ENCODE results near the gene NDNF. TPM values are rescaled to one million over a fixed set of nuclear protein-coding genes. Genes with fewer than 3 reads are reported as not detected.

Gene NDNF
- total RNA-seq, 1 donor from 2014 or later, result 25.4 TPM

DNA sequence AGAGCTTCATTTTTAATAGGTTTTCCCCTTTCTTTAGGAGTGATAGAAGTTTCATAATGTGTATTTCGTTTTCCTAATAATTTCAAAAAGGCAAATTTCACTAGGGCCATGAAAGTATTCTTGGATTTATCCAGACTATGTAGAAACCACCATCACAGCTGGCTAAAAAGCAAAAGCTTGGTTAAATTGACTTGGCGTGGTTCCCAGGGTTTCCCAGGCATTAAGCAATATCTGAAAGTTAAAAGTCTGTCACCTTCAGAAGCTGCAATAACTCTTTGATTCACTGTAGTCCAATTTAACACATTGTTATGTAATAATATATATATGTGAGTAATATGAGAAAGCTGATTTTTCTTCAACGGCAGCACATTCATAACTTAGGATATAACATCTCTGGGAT lies 38.3 kb downstream of the NDNF start:
- Mint-ChIP-seq H3K9me3 (peaks cover 2% of the 10 kb centered on the region), H3K36me3 (ENCODE audit: low read depth) (peaks cover 5% of the 10 kb centered on the region), H3K27me3 (ENCODE audit: low read depth) (no peaks in the 10 kb centered on the region), H3K4me3 (no peak overlapping the region), H3K27ac (ENCODE audit: unreplicated experiment) (no peak overlapping the region), H3K4me1 (no peaks in the 10 kb centered on the region)
- TF ChIP-seq CTCF (conservative IDR thresholded peaks at IDR 0.05), result no peak
- DNase-seq (ENCODE audit: low read depth, low spot score), result no peak

DNA sequence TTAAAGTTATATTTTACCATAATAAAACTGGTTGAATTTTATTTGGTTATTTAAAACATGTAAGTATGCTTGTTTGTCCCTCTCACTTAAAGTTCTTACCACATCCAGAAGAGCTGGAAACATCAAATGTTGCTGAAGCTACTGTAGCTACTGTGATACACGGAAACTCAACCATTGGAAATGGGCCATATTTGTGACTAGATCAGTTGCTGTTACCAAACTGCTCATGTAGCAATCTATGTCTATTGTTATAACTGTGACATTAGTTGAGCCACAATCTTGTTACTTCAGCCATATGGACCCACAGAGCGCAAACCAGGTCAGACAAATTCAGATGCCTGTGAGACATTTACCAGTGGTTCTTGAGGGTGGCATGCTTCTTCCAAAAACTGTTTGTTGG lies 41.6 kb downstream of the NDNF start:
- no peak overlapping the region for H3K4me3 Mint-ChIP-seq
- H3K9me3 Mint-ChIP-seq, result peaks cover 2% of the 10 kb centered on the region
- no peaks in the 10 kb centered on the region for H3K4me1 Mint-ChIP-seq
- no peak for TF ChIP-seq CTCF (conservative IDR thresholded peaks at IDR 0.05)
- DNase-seq (ENCODE audit: low read depth, low spot score), result no peak
- no peak overlapping the region for H3K27ac Mint-ChIP-seq (ENCODE audit: unreplicated experiment)
- H3K36me3 Mint-ChIP-seq (ENCODE audit: low read depth), result peaks cover 3% of the 10 kb centered on the region
- no peaks in the 10 kb centered on the region for H3K27me3 Mint-ChIP-seq (ENCODE audit: low read depth)

DNA sequence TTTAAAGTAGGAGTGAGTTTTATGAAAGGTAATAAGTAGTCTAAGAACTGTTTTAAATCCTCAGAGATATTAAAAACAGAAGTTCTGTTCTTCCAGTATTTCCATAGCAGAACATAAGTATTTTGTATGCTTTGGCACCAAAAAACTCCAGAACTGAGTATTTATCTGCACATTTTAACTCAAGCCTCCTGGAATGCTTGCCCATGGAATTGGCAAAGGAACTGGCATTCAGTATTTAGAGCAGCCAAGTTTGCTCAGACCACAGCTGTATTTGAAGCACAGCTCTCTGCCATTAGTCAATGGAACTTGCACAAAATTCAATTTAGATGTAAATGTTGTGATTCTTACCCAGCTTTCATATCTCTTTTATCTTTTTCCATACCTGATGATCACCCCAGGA lies 42.2 kb downstream of the NDNF start:
- DNase-seq (ENCODE audit: low read depth, low spot score), result no peak
- no peaks in the 10 kb centered on the region for H3K4me1 Mint-ChIP-seq
- H3K36me3 Mint-ChIP-seq (ENCODE audit: low read depth), result peaks cover 3% of the 10 kb centered on the region
- TF ChIP-seq CTCF (conservative IDR thresholded peaks at IDR 0.05), result no peak
- no peaks in the 10 kb centered on the region for H3K27me3 Mint-ChIP-seq (ENCODE audit: low read depth)
- peaks cover 2% of the 10 kb centered on the region for H3K9me3 Mint-ChIP-seq
- H3K27ac Mint-ChIP-seq (ENCODE audit: unreplicated experiment), result no peak overlapping the region
- no peak overlapping the region for H3K4me3 Mint-ChIP-seq

GRCh38 chr4:121026034-121026433 lies 46.3 kb downstream of the NDNF start:
- H3K4me1 Mint-ChIP-seq, result no peaks in the 10 kb centered on the region
- peaks cover 2% of the 10 kb centered on the region for H3K9me3 Mint-ChIP-seq
- no peak overlapping the region for H3K27ac Mint-ChIP-seq (ENCODE audit: unreplicated experiment)
- no peak for TF ChIP-seq CTCF (conservative IDR thresholded peaks at IDR 0.05)
- no peak overlapping the region for H3K4me3 Mint-ChIP-seq
- no peaks in the 10 kb centered on the region for H3K27me3 Mint-ChIP-seq (ENCODE audit: low read depth)
- H3K36me3 Mint-ChIP-seq (ENCODE audit: low read depth), result no peaks in the 10 kb centered on the region
- DNase-seq (ENCODE audit: low read depth, low spot score), result no peak

DNA sequence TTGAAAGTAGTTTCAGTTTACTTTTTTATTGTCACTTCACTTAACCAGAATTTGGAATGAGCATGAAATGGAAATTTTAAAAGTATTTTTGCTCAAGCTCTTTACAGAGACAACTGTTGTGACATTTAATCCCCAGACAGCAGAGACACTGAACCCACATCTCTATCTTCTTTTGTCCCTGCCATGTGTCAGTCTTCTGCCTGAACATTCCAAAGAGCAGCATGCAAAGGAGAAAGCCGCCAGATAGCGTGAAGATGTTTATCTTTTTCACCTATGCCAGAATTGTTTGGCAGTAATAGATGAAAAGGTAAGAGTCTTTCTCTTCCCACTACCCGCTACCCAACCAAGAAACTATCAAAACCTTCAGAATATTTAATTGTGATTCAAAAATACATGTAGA lies 46.8 kb downstream of the NDNF start:
- H3K4me1 Mint-ChIP-seq, result no peaks in the 10 kb centered on the region
- no peaks in the 10 kb centered on the region for H3K36me3 Mint-ChIP-seq (ENCODE audit: low read depth)
- no peak for DNase-seq (ENCODE audit: low read depth, low spot score)
- TF ChIP-seq CTCF (conservative IDR thresholded peaks at IDR 0.05), result no peak
- peaks cover 2% of the 10 kb centered on the region for H3K9me3 Mint-ChIP-seq
- H3K4me3 Mint-ChIP-seq, result no peak overlapping the region
- H3K27ac Mint-ChIP-seq (ENCODE audit: unreplicated experiment), result no peak overlapping the region
- H3K27me3 Mint-ChIP-seq (ENCODE audit: low read depth), result no peaks in the 10 kb centered on the region

GRCh38 chr4:121018543-121018942 lies 53.8 kb downstream of the NDNF start:
- Mint-ChIP-seq H3K36me3 (ENCODE audit: low read depth) (no peaks in the 10 kb centered on the region), H3K4me3 (no peak overlapping the region), H3K4me1 (no peaks in the 10 kb centered on the region), H3K9me3 (peaks cover 2% of the 10 kb centered on the region), H3K27ac (ENCODE audit: unreplicated experiment) (no peak overlapping the region), H3K27me3 (ENCODE audit: low read depth) (no peaks in the 10 kb centered on the region)
- DNase-seq (ENCODE audit: low read depth, low spot score), result no peak
- no peak for TF ChIP-seq CTCF (conservative IDR thresholded peaks at IDR 0.05)
